ENCODE measurements around the gene GUCA1C. TPM values are rescaled to one million over a fixed set of nuclear protein-coding genes. Genes with fewer than 3 reads are reported as not detected.

Gene GUCA1C
- total RNA-seq, 2 donors from 2014 or later, result not detected

GRCh38 chr3:108891833-108892232, 61.8 kb downstream of the GUCA1C start:
- Mint-ChIP-seq H3K4me1 (ENCODE audit: low read depth) (peaks cover under 1% of the 10 kb centered on the region), H3K27me3 (ENCODE audit: low read depth) (no peaks in the 10 kb centered on the region), H3K27ac (no peak overlapping the region), H3K9me3 (no peaks in the 10 kb centered on the region), H3K36me3 (ENCODE audit: insufficient read depth in 2 of 2) (no peaks in the 10 kb centered on the region), H3K4me3 (no peak overlapping the region)
- DNase-seq (no peak), ATAC-seq (replicated peaks in 1 of 2) (no peak)

GRCh38 chr3:108887777-108888176, 65.9 kb downstream of the GUCA1C start:
- ATAC-seq (replicated peaks in 1 of 2), result no peak
- H3K9me3 Mint-ChIP-seq, result no peaks in the 10 kb centered on the region
- no peaks in the 10 kb centered on the region for H3K36me3 Mint-ChIP-seq (ENCODE audit: insufficient read depth in 2 of 2)
- no peak for DNase-seq
- no peak overlapping the region for H3K27ac Mint-ChIP-seq
- H3K4me3 Mint-ChIP-seq, result no peak overlapping the region
- H3K4me1 Mint-ChIP-seq (ENCODE audit: low read depth), result peaks cover 7% of the 10 kb centered on the region
- H3K27me3 Mint-ChIP-seq (ENCODE audit: low read depth), result no peaks in the 10 kb centered on the region

GRCh38 chr3:108887121-108887520, 66.6 kb downstream of the GUCA1C start:
- no peak for ATAC-seq (replicated peaks in 1 of 2)
- Mint-ChIP-seq H3K9me3 (no peaks in the 10 kb centered on the region), H3K4me1 (ENCODE audit: low read depth) (peaks cover 7% of the 10 kb centered on the region), H3K4me3 (no peak overlapping the region), H3K27ac (no peak overlapping the region), H3K36me3 (ENCODE audit: insufficient read depth in 2 of 2) (no peaks in the 10 kb centered on the region), H3K27me3 (ENCODE audit: low read depth) (no peaks in the 10 kb centered on the region)
- no peak for DNase-seq

GRCh38 chr3:108883373-108883772, 70.3 kb downstream of the GUCA1C start:
- ATAC-seq (replicated peaks in 1 of 2), result no peak
- H3K9me3 Mint-ChIP-seq, result peaks cover 3 to 4% of the 10 kb centered on the region in 2 donors

GRCh38 chr3:108882762-108883161, 70.9 kb downstream of the GUCA1C start:
- ATAC-seq (replicated peaks in 1 of 2) (peak in 1 of 2 donors; percentile 52), DNase-seq (no peak)
- Mint-ChIP-seq H3K4me3 (no peak overlapping the region), H3K4me1 (ENCODE audit: low read depth) (peaks cover 19% of the 10 kb centered on the region), H3K36me3 (ENCODE audit: insufficient read depth in 2 of 2) (peaks cover 2 to 4% of the 10 kb centered on the region in 2 donors), H3K27me3 (ENCODE audit: low read depth) (no peaks in the 10 kb centered on the region), H3K9me3 (peaks cover 3 to 4% of the 10 kb centered on the region in 2 donors), H3K27ac (no peak overlapping the region)

More at GRCh38 chr3:108883373-108883772, 70.3 kb downstream of the GUCA1C start:
- H3K27ac Mint-ChIP-seq, result no peak overlapping the region
- H3K4me1 Mint-ChIP-seq (ENCODE audit: low read depth), result peaks cover 13% of the 10 kb centered on the region
- no peaks in the 10 kb centered on the region for H3K27me3 Mint-ChIP-seq (ENCODE audit: low read depth)
- H3K4me3 Mint-ChIP-seq, result no peak overlapping the region
- H3K36me3 Mint-ChIP-seq (ENCODE audit: insufficient read depth in 2 of 2), result peaks cover 2 to 4% of the 10 kb centered on the region in 2 donors
- no peak for DNase-seq

GRCh38 chr3:108879915-108880314, 73.8 kb downstream of the GUCA1C start:
- Mint-ChIP-seq H3K27me3 (ENCODE audit: low read depth) (no peaks in the 10 kb centered on the region), H3K4me1 (ENCODE audit: low read depth) (peaks cover 29% of the 10 kb centered on the region), H3K36me3 (ENCODE audit: insufficient read depth in 2 of 2) (peaks cover 2 to 4% of the 10 kb centered on the region in 2 donors), H3K4me3 (no peak overlapping the region), H3K9me3 (peaks cover 3 to 4% of the 10 kb centered on the region in 2 donors), H3K27ac (no peak overlapping the region)
- DNase-seq, result no peak
- no peak for ATAC-seq (replicated peaks in 1 of 2)

- Mint-ChIP-seq H3K27ac (no peak overlapping the region), H3K4me1 (ENCODE audit: low read depth) (peaks cover 22% of the 10 kb centered on the region), H3K36me3 (ENCODE audit: insufficient read depth in 2 of 2) (peaks cover 4 to 6% of the 10 kb centered on the region in 2 donors), H3K27me3 (ENCODE audit: low read depth) (no peaks in the 10 kb centered on the region), H3K4me3 (no peak overlapping the region), H3K9me3 (peaks cover 3 to 4% of the 10 kb centered on the region in 2 donors)
- DNase-seq (no peak), ATAC-seq (replicated peaks in 1 of 2) (peak; percentile 39 to 64)
These were observed 75.8 kb downstream of the GUCA1C start for GRCh38 chr3:108877901-108878300.

GRCh38 chr3:108863799-108864135, 89.9 kb downstream of the GUCA1C start:
- Mint-ChIP-seq H3K27ac (no peak overlapping the region), H3K36me3 (ENCODE audit: insufficient read depth in 2 of 2) (peaks cover 6 to 18% of the 10 kb centered on the region in 2 donors), H3K27me3 (ENCODE audit: low read depth) (no peaks in the 10 kb centered on the region), H3K9me3 (peaks cover 0 to 3% of the 10 kb centered on the region in 2 donors), H3K4me1 (ENCODE audit: low read depth) (peaks cover 33% of the 10 kb centered on the region), H3K4me3 (no peak overlapping the region)
- DNase-seq, result no peak
- ATAC-seq (replicated peaks in 1 of 2), result peak in 1 of 2 donors; percentile 2

- peaks cover 0 to 3% of the 10 kb centered on the region in 2 donors for H3K9me3 Mint-ChIP-seq
- peaks cover 6 to 23% of the 10 kb centered on the region in 2 donors for H3K36me3 Mint-ChIP-seq (ENCODE audit: insufficient read depth in 2 of 2)
- ATAC-seq (replicated peaks in 1 of 2), result peak; percentile 88 to 89
- H3K27ac Mint-ChIP-seq, result peak overlapping the region; percentile 99
- peak overlapping the region; percentile 71 to 87 for H3K4me3 Mint-ChIP-seq
- DNase-seq, result peak; percentile 31 to 37
- no peaks in the 10 kb centered on the region for H3K27me3 Mint-ChIP-seq (ENCODE audit: low read depth)
- H3K4me1 Mint-ChIP-seq (ENCODE audit: low read depth), result peaks cover 33% of the 10 kb centered on the region
These were observed 90.5 kb downstream of the GUCA1C start for GRCh38 chr3:108862865-108863798.

- DNase-seq, result no peak
- Mint-ChIP-seq H3K36me3 (ENCODE audit: insufficient read depth in 2 of 2) (peaks cover 7 to 20% of the 10 kb centered on the region in 2 donors), H3K4me3 (peak overlapping the region in 1 of 2 donors; percentile 87), H3K27ac (peak overlapping the region; percentile 99), H3K9me3 (peaks cover 0 to 3% of the 10 kb centered on the region in 2 donors), H3K4me1 (ENCODE audit: low read depth) (peaks cover 33% of the 10 kb centered on the region), H3K27me3 (ENCODE audit: low read depth) (no peaks in the 10 kb centered on the region)
- no peak for ATAC-seq (replicated peaks in 1 of 2)
These were observed 92.3 kb downstream of the GUCA1C start for GRCh38 chr3:108861401-108861800.

Other genes starting within 250 kb of the GUCA1C start
- gene RETNLB, start 196.5 kb downstream of the GUCA1C start, total RNA-seq, result not detected
- gene TRAT1, start 131.1 kb downstream of the GUCA1C start, total RNA-seq, result 10 to 100 TPM; 24.1 to 25.9 TPM
- gene MORC1, start 164.3 kb upstream of the GUCA1C start, total RNA-seq, result not detected
- gene C3orf85, start 182.8 kb upstream of the GUCA1C start, total RNA-seq, result not detected